NCI-H748 (cell line): Measurements from ENCODE around the gene HOXD4.

Source experiments
- DNase-seq: peaks from one replicate; lab custom pipeline; 2025; ENCODE audit not compliant: unreplicated experiment; lab: John Stamatoyannopoulos, UW

The HOXD4 gene

DNA sequence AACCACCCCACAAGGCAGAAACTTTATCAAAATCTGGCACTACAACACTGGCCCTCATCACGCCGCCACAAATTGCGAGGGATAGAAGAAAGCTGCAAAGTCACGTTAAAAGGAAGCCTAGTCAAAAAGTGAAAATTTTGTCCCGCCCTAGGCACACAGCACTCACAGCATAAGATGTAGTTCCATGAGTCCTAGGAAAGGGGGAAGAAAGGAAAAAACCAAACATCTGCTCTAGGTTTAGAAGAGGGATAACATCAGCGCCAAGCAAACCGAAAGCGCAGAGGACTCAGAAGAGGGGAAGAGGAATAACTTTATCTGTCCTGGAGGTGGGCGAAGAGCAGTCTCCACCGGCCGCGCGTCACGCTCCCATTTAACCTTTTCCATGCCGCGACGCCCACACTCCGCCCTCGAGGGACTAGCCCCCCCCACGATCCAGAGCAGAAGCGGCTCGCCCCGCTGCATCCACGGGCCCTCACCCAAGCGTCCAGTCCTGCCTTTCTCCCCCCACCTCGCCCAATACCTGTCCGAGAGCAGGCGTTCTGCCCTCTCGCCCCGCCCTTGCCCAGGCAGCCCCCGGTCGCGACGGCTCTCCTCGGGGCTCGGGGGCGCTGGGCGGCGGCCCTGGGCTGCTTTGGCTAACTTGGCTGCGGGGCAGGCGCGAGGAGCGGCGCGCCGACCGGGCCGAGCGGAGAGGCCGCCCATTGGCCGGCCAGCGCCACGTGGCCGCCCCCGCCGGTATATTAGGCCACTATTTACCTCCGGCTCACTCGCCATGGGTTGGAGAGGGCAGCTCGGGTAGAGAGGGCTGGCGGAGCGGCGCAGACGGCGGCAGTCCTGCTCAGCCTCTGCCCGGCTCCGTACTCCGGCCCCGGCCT lies 36.8 kb downstream of the HOXD4 start, which contains the start of gene HOXD1:
TSS of gene HOXD1 (plus strand) at position 770 of the 875 bp plus-strand sequence. CDS start 134 bp downstream, outside the sequence.
- DNase-seq: peak; percentile 93

DNA sequence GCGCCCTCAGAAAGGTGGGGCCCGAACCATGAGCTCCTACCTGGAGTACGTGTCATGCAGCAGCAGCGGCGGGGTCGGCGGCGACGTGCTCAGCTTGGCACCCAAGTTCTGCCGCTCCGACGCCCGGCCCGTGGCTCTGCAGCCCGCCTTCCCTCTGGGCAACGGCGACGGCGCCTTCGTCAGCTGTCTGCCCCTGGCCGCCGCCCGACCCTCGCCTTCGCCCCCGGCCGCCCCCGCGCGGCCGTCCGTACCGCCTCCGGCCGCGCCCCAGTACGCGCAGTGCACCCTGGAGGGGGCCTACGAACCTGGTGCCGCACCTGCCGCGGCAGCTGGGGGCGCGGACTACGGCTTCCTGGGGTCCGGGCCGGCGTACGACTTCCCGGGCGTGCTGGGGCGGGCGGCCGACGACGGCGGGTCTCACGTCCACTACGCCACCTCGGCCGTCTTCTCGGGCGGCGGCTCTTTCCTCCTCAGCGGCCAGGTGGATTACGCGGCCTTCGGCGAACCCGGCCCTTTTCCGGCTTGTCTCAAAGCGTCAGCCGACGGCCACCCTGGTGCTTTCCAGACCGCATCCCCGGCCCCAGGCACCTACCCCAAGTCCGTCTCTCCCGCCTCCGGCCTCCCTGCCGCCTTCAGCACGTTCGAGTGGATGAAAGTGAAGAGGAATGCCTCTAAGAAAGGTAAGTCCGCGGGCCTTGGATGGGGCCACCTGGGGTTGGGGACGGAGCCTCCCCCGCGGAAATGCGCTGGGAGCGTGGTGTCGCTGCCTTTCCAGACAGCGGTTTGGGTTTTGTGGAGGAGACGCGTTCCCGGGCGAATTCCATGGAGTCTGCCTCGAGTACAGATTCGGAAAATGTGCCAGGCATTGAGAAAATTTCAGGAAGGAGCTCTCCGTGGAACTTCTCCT lies 37.7 kb downstream of the HOXD4 start:
- peak; percentile 76 for DNase-seq

GRCh38 chr2:176189681-176190641 lies 38.6 kb downstream of the HOXD4 start:
- DNase-seq: peak; percentile 51

GRCh38 chr2:176192351-176192750 lies 41.0 kb downstream of the HOXD4 start:
- no peak for DNase-seq

- DNase-seq: no peak
Measured at GRCh38 chr2:176193048-176193447, 41.7 kb downstream of the HOXD4 start.

DNA sequence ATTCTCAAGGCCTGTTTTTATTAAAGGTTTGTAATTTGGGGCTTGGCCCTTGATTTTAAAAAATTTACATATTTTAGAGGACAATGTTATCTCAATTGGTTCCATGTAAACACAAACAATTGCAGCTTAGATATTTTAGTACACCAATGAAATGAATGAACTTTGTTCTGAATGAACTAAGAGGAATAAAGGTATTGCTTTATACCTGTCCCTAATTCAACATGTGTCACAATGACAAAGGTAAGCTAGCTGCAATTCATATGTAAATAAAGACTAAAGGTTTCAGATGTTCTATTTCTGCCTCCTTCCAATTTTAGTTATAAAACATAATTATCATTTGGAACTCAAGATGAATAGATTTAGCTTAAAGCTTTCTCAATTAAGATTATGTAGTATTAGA lies 48.6 kb downstream of the HOXD4 start:
- DNase-seq: no peak

- no peak for DNase-seq
Measured at GRCh38 chr2:176200971-176201370, 49.6 kb downstream of the HOXD4 start.

DNA sequence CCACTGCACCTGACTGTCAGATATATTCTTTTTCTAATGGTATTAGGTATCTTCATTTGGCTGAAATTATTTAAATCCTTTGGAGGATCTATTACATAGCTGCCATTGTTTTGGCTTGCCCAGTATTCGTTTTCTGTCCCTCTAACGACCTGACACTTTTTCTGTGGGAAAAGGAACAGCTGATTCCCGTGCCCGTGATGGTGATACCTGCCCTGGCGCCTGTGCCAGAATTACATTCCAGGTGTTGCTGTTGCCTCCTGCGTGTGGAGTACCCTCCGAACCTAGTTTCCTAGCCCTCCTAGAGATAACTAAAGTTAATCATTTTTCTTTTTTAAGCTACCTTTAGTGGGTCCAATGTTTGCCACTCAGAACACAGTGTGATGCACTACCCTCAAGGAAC lies 51.1 kb downstream of the HOXD4 start:
- no peak for DNase-seq
